Measurements from ENCODE around the gene GPBP1L1. TPM values are rescaled to one million over a fixed set of nuclear protein-coding genes. Genes with fewer than 3 reads are reported as not detected.

GPBP1L1 gene
- total RNA-seq, 1 experiment from 2014 or later = 110 TPM

- H3K9me2 ChIP-seq (ENCODE audit: insufficient read depth) = no peaks in the 10 kb centered on the region
- H3K79me2 ChIP-seq (ENCODE audit: insufficient read depth, low read length) = peaks cover 99% of the 10 kb centered on the region
- no peaks in the 10 kb centered on the region for H3K27me3 ChIP-seq (ENCODE audit: insufficient read depth, low read length)
- POLR2A ChIA-PET = no interaction called here
- no peak for DNase-seq (ENCODE audit: low read depth, low spot score)
- H3K9ac ChIP-seq (ENCODE audit: low read length) = no peak overlapping the region
- peaks cover 17% of the 10 kb centered on the region for H4K20me1 ChIP-seq (ENCODE audit: insufficient read depth)
- no TSS peak for BruUV-seq (replicated peaks)
- intact Hi-C loops (cut with micrococcal nuclease) = no loop called here
- H3K36me3 ChIP-seq (ENCODE audit: control insufficient read depth in 1 of 2, insufficient read depth in 2 of 2, low read length in 2 of 2) = no peaks in the 10 kb centered on the region
- ATAC-seq = no peak
- CTCF ChIA-PET = no interaction called here
- TF ChIP-seq MAX (IDR thresholded peaks at IDR 0.05) (no peak), POLR2A (IDR thresholded peaks at IDR 0.05; ENCODE audit: borderline replicate concordance, extremely low read depth, insufficient read depth, insufficient read length) (no peak), ZNF274 (IDR thresholded peaks at IDR 0.05; ENCODE audit: low read depth, low read length) (no peak), SP1 (IDR thresholded peaks at IDR 0.05; ENCODE audit: low read depth) (no peak), ATF3 (IDR thresholded peaks at IDR 0.05) (no peak), CTCF (IDR thresholded peaks at IDR 0.05 in 2 of 3, conservative IDR thresholded peaks at IDR 0.05 in 1 of 3; ENCODE audit: borderline replicate concordance in 1 of 3, insufficient read depth in 1 of 3, low read depth in 2 of 3, low read length in 2 of 3) (no peak), EGR1 (IDR thresholded peaks at IDR 0.05; ENCODE audit: low read depth) (no peak), ZBTB33 (IDR thresholded peaks at IDR 0.05; ENCODE audit: extremely low read depth, insufficient replicate concordance, low read length) (no peak), CBX3 (IDR thresholded peaks at IDR 0.05; ENCODE audit: low read depth) (no peak)
- H2AFZ ChIP-seq (ENCODE audit: low read depth, low read length, poor library complexity, severe bottlenecking) = no peak overlapping the region
- no peak overlapping the region for H3K27ac ChIP-seq (ENCODE audit: low read depth, low read length)
- no peak overlapping the region for H3K4me3 ChIP-seq (replicated peaks in 1 of 2; ENCODE audit: low read depth in 1 of 2, low read length in 2 of 2)
- H3K4me2 ChIP-seq (ENCODE audit: low read length) = no peak overlapping the region
- no peaks in the 10 kb centered on the region for H3K9me3 ChIP-seq (ENCODE audit: control insufficient read depth in 1 of 2, insufficient read depth in 1 of 2, low read depth in 1 of 2, low read length in 2 of 2)
- H3K4me1 ChIP-seq (ENCODE audit: control insufficient read depth in 1 of 2, insufficient read depth in 2 of 2, low read length in 2 of 2) = no peaks in the 10 kb centered on the region
- RAD21 ChIA-PET (ENCODE audit: low non-redundant PET in 1 of 2, low total read pairs in 2 of 2, uncharacterized antibody in 2 of 2, unreplicated experiment in 2 of 2) = no interaction called here
Measured at GRCh38 chr1:45667321-45668111, 18.8 kb downstream of the GPBP1L1 start.

Data from HCT116 (cell line).